GM12878 (cell line): ENCODE measurements around the gene COL4A2.

Experiments
- BHLHE40 ChIP-seq, 2 experiments: fragments of 450-650 bp in 1 of 2; IDR thresholded peaks; 2 replicates each; pipeline ENCODE4 v1.6.1; 2011 to 2017; ENCODE audit warnings: low read depth in 2 of 2, borderline replicate concordance in 1 of 2, improper control_type of control experiment in 1 of 2, low read length in 1 of 2, mild to moderate bottlenecking in 1 of 2
- CHD2 ChIP-seq: IDR thresholded peaks from 2 replicates; pipeline ENCODE4 v1.6.1; 2011; ENCODE audit warnings: low read depth, low read length, improper control_type of control experiment, borderline replicate concordance
- CTCF ChIP-seq, 3 experiments: IDR thresholded peaks in 2 of 3; conservative IDR thresholded peaks in 1 of 3; 2 replicates each; pipeline ENCODE4 v1.5.1; 2011; ENCODE audit warnings: low read depth in 3 of 3, low read length in 3 of 3, mild to moderate bottlenecking in 3 of 3, control low read depth in 2 of 3, moderate library complexity in 2 of 3, inconsistent platforms in 1 of 3, mixed read lengths in 1 of 3; ENCODE audit not compliant: control insufficient read depth in 2 of 3, insufficient read depth in 1 of 3; ENCODE audit errors: extremely low read depth in 1 of 3
- EP300 ChIP-seq, 2 experiments: fragments of 150-350 bp in 1 of 2; IDR thresholded peaks; 2 replicates each; pipeline ENCODE4 v1.6.1; 2011 to 2012; ENCODE audit warnings: low read depth in 2 of 2, low read length in 2 of 2, borderline replicate concordance in 1 of 2, improper control_type of control experiment in 1 of 2, inconsistent platforms in 1 of 2; ENCODE audit not compliant: control insufficient read depth in 1 of 2
- EZH2 ChIP-seq: IDR thresholded peaks from 2 replicates; pipeline ENCODE4 v1.6.1; 2012; ENCODE audit warnings: low read depth, mild to moderate bottlenecking, control low read depth, inconsistent platforms, low read length, borderline replicate concordance; ENCODE audit not compliant: control insufficient read depth
- FOS ChIP-seq: IDR thresholded peaks from 3 replicates; pipeline ENCODE4 v1.6.1; 2011; ENCODE audit warnings: borderline replicate concordance; ENCODE audit not compliant: insufficient read length; ENCODE audit errors: extremely low read depth
- IKZF1 ChIP-seq: fragments of 450-650 bp; conservative IDR thresholded peaks from 2 replicates; pipeline ENCODE4 v1.6.1; 2017; ENCODE audit warnings: antibody characterized with exemption, mild to moderate bottlenecking
- MEF2B ChIP-seq: fragments of 450-650 bp; IDR thresholded peaks from 2 replicates; pipeline ENCODE4 v1.6.1; 2018; ENCODE audit warnings: mild to moderate bottlenecking, moderate library complexity; ENCODE audit not compliant: partially characterized antibody, poor library complexity, severe bottlenecking
- NFYB ChIP-seq: IDR thresholded peaks from 2 replicates; pipeline ENCODE4 v1.6.1; 2011; ENCODE audit warnings: low read depth, mild to moderate bottlenecking, low read length, improper control_type of control experiment, moderate library complexity; ENCODE audit not compliant: insufficient read depth
- POLR2A ChIP-seq: IDR thresholded peaks from 2 replicates; pipeline ENCODE4 v1.6.1; 2011; ENCODE audit warnings: low read depth, mild to moderate bottlenecking, low read length
- RAD21 ChIP-seq: IDR thresholded peaks from 2 replicates; pipeline ENCODE4 v1.6.1; 2011; ENCODE audit warnings: mild to moderate bottlenecking, low read depth, low read length, moderate library complexity; ENCODE audit not compliant: insufficient read depth
- RBBP5 ChIP-seq: fragments of 200-600 bp; sonication (generic); conservative IDR thresholded peaks from 2 replicates; pipeline ENCODE4 v1.6.1; 2016

- TF ChIP-seq EZH2 (no peak), CTCF (IDR thresholded peaks at IDR 0.05 in 2 of 3, conservative IDR thresholded peaks at IDR 0.05 in 1 of 3; ENCODE audit: control insufficient read depth in 2 of 3, extremely low read depth in 1 of 3, insufficient read depth in 1 of 3, low read depth in 3 of 3, low read length in 3 of 3) (no peak), FOS (no peak), MEF2B (no peak), IKZF1 (no peak), RAD21 (no peak), POLR2A (no peak), NFYB (no peak), BHLHE40 (IDR thresholded peaks at IDR 0.05; ENCODE audit: borderline replicate concordance in 1 of 2, low read depth in 2 of 2, low read length in 1 of 2) (no peak), CHD2 (no peak), EP300 (IDR thresholded peaks at IDR 0.05; ENCODE audit: borderline replicate concordance in 1 of 2, control insufficient read depth in 1 of 2, low read depth in 2 of 2, low read length in 2 of 2) (no peak), RBBP5 (no peak)
These were observed 109.3 kb downstream of the COL4A2 start for GRCh38 chr13:110416131-110417025.
